ENCODE measurements around the gene CIB4. TPM values are rescaled to one million over a fixed set of nuclear protein-coding genes. Genes with fewer than 3 reads are reported as not detected.
A peak's percentile ranks its signal among the peaks of the same experiment; 100 is the strongest.

The CIB4 gene
- polyA plus RNA-seq, 6 donors from 2014 or later, result not detected

DNA sequence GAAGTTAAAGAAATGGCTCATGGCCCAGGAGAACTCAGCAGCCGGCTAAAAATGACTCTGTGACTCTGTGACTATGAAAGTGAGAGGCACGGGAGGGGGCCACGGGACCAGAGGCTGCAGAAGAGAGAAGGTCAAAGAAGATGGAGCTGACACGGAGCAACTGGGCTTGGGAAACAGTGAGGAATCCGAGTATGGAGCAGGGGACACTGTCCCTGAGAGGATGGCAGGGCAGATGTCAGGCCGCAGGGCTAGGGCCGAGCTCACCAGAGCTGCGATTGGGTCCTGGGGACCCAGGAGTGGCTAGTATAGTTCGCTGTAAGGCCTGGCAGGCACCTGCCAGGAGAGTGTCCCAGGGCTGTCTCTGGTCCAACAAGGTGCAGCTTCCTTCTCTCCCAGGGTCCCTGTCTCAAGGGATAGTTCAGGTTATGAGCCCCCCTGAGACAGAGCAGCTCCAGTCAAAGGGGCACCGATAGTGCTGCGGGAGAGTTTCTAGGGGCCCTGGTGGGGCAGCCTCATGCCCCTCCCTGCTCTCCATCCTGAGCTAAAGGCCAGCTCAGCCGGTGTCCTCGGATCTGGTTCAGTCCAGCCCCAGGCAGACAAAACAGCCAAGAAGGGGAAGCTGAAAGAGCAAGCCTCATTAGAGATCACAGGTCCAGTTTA is 42.7 kb downstream of the CIB4 start:
- ATAC-seq (ENCODE audit: low read depth in 2 of 2), result no peak
- Mint-ChIP-seq H3K9me3 (peaks cover 0 to 4% (median 2%) of the 10 kb centered on the region in 7 donors), H3K4me1 (peaks cover 0 to 3% (median 0%) of the 10 kb centered on the region in 3 donors), H3K4me3 (no peak overlapping the region), H3K36me3 (peaks cover 2 to 4% of the 10 kb centered on the region in 2 donors), H3K27ac (peak overlapping the region in 1 of 6 donors; percentile 26), H3K27me3 (peaks cover 19 to 35% (median 26%) of the 10 kb centered on the region in 3 donors)
- no peak for DNase-seq

DNA sequence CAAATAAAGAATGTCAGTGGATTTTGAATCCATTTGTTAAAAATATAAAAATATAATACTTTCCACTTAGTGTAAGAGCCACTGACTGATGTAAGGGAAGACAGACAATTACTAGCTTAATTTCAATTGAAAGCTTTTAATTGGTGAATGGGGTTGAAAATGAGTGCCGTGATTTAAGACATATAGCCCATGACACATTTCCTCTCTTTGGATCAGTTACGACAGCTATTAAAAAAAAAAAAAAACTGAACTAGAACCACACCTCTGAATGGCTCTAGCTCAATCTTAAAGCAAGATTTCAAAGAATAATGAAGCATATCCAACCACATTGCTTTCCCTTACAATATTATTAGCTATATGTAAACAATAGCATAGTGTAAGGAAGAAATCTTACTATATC is 44.0 kb downstream of the CIB4 start:
- Mint-ChIP-seq H3K27ac (no peak overlapping the region), H3K9me3 (peaks cover 0 to 4% (median 0%) of the 10 kb centered on the region in 7 donors), H3K27me3 (peaks cover 9 to 35% (median 23%) of the 10 kb centered on the region in 3 donors), H3K4me1 (peaks cover 0 to 3% (median 0%) of the 10 kb centered on the region in 3 donors), H3K4me3 (no peak overlapping the region), H3K36me3 (no peaks in the 10 kb centered on the region)
- DNase-seq, result no peak
- no peak for ATAC-seq (ENCODE audit: low read depth in 2 of 2)

DNA sequence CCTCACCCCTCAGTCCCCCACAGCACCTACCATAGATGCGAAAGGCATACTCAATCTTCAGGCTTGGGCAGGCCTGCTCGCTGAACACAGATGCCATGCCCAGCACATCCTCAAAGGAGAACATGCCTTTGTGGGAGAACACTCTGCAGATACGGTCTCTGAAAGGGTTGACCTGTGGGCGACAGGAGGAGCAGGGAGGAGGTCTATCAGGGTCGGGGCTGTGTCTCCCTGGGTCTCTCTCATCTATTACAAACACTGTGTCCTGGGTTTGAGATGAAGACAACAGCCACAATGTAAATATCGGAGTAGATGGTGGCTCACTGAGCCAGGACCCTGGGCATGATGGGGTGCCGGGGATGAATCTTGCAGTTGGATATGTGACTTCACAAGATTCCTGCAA is 46.0 kb downstream of the CIB4 start:
- Mint-ChIP-seq H3K36me3 (no peaks in the 10 kb centered on the region), H3K4me3 (no peak overlapping the region), H3K27me3 (peaks cover 9 to 35% (median 19%) of the 10 kb centered on the region in 3 donors), H3K4me1 (peaks cover 0 to 3% (median 0%) of the 10 kb centered on the region in 3 donors), H3K9me3 (peaks cover 0 to 4% (median 0%) of the 10 kb centered on the region in 7 donors), H3K27ac (peak overlapping the region in 1 of 6 donors; percentile 54)
- ATAC-seq (ENCODE audit: low read depth in 2 of 2) (no peak), DNase-seq (no peak)

DNA sequence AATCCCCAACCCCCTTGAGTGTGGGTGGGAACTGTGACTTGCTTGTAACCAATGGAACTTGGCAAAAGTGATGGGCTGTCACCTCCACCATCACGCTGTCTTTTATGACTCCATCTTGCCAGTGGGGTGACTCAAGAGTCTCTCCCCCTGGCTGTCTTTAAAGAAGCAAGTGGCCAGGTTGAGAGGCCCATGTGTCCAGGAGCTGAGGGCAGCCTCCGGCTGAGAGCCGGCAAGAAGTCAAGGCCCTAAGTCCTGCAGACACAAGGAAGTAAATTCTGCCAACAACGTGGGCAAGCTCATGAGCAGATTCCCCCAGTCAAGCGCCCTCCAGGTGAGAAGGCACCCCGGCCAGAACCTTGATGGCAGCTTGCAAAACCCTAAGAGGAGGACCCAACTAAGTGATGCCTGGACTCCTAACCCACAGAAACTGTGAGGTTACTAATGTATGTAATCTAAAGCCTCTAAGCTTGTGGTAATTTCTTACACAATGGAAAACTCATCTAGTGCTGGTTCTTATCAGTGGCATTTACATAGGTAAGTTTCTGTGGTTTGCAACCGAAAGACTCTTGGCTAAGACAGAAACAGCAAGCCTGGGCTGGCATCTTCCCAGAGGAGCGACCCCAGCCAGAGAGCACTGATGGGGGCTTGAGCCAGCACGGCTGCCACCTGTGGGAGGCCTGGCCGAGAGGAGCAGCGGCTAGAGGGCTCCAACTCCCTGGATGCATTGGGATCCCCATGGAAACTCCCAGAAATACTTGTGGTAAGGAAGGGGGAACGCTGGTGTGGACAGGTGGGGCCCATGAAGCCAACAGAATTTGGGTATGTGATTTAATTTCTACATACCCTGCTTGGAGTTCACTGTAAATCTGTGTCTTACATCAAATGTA is 49.3 kb downstream of the CIB4 start:
- peaks cover 0 to 4% (median 2%) of the 10 kb centered on the region in 3 donors for H3K4me1 Mint-ChIP-seq
- peaks cover 0 to 5% (median 2%) of the 10 kb centered on the region in 7 donors for H3K9me3 Mint-ChIP-seq
- ATAC-seq (ENCODE audit: low read depth in 2 of 2) (no peak), DNase-seq (no peak)
- H3K4me3 Mint-ChIP-seq, result no peak overlapping the region
- H3K27me3 Mint-ChIP-seq, result peaks cover 5 to 27% (median 15%) of the 10 kb centered on the region in 3 donors
- no peaks in the 10 kb centered on the region for H3K36me3 Mint-ChIP-seq
- no peak overlapping the region for H3K27ac Mint-ChIP-seq

DNA sequence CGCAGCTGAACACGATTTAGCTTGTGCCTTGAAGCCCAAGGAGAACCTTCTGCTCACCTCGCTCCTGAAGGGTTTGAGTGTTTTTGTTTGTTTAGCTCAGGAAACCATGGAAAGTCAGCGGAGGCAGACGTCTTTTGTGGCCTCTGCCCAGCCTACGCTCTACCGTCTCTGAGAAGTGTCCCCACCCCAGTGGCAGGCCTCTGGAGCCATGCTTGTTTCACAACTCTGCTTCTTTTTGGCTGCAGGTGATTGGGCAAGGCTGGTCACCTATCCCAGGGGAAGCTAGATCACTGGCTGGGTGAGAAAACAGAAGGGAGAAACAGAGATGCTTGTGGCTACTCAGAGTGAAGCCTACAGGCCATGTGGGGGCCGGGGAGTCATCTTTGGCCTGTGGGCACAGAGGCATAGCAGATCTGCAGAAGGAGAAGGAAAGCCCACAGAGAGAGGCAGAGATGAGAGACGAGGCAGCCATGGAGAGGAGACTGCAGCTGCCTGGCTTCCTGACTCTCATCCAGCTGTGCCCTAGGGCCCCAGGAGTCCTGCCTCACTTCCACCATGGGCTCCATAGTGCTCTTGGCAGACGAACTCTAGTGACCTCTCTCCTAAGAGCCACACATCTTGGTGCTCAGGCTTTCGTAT is 50.1 kb downstream of the CIB4 start:
- no peak overlapping the region for H3K27ac Mint-ChIP-seq
- peaks cover 0 to 4% (median 2%) of the 10 kb centered on the region in 3 donors for H3K4me1 Mint-ChIP-seq
- H3K9me3 Mint-ChIP-seq, result peaks cover 0 to 5% (median 2%) of the 10 kb centered on the region in 7 donors
- peaks cover 5 to 30% (median 18%) of the 10 kb centered on the region in 3 donors for H3K27me3 Mint-ChIP-seq
- peak overlapping the region in 1 of 8 donors; percentile 7 for H3K4me3 Mint-ChIP-seq
- no peaks in the 10 kb centered on the region for H3K36me3 Mint-ChIP-seq
- DNase-seq, result no peak
- no peak for ATAC-seq (ENCODE audit: low read depth in 2 of 2)

DNA sequence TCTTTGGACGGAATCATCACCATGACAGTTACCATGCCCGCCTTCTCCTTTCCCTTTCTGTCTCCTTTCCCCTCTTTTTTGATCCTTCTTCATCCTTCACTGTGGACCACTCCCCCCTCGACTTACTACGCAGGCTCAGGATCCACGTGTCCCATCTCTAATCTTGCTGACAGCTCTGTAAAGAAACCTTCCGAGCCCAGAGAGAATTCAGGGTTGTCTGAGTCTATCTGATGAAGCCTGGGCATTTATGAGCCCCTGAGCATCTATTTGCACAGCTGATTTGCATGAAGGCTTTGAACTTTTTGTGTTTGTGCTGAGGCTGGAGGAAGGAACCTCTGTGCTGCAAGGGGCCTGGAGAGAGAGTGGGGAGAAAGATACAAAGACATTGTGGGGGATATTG is 50.7 kb downstream of the CIB4 start:
- Mint-ChIP-seq H3K36me3 (no peaks in the 10 kb centered on the region), H3K4me3 (no peak overlapping the region), H3K27me3 (peaks cover 5 to 31% (median 16%) of the 10 kb centered on the region in 3 donors), H3K4me1 (peaks cover 0 to 4% (median 2%) of the 10 kb centered on the region in 3 donors), H3K9me3 (peaks cover 0 to 5% (median 2%) of the 10 kb centered on the region in 7 donors), H3K27ac (peak overlapping the region in 1 of 6 donors; percentile 82)
- no peak for ATAC-seq (ENCODE audit: low read depth in 2 of 2)
- no peak for DNase-seq

DNA sequence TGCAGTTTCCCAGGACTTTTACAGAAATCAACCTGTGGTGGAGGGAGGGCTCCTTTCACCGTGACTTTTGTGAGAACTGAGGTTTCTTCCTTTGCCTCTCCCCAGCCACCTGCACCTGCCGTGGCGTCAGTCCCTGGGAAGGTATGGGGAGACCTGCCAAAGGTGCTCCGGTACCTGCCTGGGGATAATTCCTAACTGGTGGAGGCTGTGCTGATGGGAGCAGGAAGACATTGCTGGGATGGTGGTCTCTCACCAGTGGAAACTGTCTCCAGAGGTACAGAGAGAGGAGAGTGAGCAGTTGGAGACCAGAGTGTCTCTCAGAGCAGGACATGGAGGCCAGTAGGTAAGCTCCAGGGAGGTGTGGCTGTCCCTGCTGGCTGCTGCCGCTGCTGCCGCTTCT is 52.6 kb downstream of the CIB4 start:
- DNase-seq, result no peak
- Mint-ChIP-seq H3K27ac (no peak overlapping the region), H3K36me3 (no peaks in the 10 kb centered on the region), H3K4me3 (no peak overlapping the region), H3K27me3 (peaks cover 0 to 27% (median 6%) of the 10 kb centered on the region in 3 donors), H3K4me1 (peaks cover 0 to 4% (median 2%) of the 10 kb centered on the region in 3 donors), H3K9me3 (peaks cover 0 to 5% (median 2%) of the 10 kb centered on the region in 7 donors)
- ATAC-seq (ENCODE audit: low read depth in 2 of 2), result no peak

DNA sequence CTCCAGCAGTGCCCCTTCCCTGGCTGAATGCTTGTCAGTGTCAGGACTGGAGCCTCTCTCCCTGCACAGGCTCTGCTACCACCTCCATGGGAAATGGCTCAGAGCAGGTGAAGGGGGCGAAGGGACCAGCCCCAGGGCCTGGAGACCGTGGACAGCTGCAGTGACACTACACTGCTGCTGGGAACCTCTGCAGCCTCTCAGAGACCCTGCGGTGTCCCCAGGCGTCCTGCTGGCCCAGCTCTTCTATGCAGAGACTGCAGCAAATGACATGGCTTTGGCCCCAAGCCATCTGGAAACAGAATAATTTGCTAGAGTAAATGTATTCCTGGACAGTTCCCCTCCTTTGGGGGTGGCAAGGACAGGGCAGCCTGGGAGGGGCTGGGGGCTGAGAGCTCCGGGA is 53.2 kb downstream of the CIB4 start:
- Mint-ChIP-seq H3K27ac (no peak overlapping the region), H3K4me1 (peaks cover 0 to 4% (median 2%) of the 10 kb centered on the region in 3 donors), H3K9me3 (peaks cover 0 to 5% (median 2%) of the 10 kb centered on the region in 7 donors), H3K4me3 (no peak overlapping the region), H3K36me3 (no peaks in the 10 kb centered on the region), H3K27me3 (peaks cover 0 to 27% (median 6%) of the 10 kb centered on the region in 3 donors)
- ATAC-seq (ENCODE audit: low read depth in 2 of 2), result no peak
- DNase-seq, result no peak

DNA sequence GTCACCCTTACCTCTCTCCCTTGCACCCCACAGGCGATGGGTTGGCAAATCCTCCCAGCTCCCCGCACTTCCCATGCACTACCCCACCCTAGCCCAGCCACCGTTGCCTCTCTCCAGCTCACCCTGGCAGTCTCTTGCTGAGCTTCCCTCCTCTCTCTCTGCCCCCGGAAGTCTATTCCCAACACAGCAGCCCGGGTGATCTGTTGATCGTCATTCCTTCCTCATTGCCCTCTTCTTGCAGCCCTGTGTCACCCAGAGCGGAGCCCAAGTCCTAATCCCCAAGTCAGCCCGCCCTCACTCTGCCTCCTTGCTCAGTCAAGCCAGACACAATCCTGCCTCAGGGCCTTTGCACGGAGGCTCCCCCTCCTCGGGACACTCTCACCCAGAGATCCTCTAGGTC is 55.2 kb downstream of the CIB4 start:
- Mint-ChIP-seq H3K27me3 (peaks cover 6 to 36% (median 9%) of the 10 kb centered on the region in 3 donors), H3K9me3 (peaks cover 0 to 5% (median 0%) of the 10 kb centered on the region in 7 donors), H3K27ac (no peak overlapping the region), H3K36me3 (no peaks in the 10 kb centered on the region), H3K4me1 (peaks cover 0 to 4% (median 2%) of the 10 kb centered on the region in 3 donors), H3K4me3 (no peak overlapping the region)
- no peak for DNase-seq
- no peak for ATAC-seq (ENCODE audit: low read depth in 2 of 2)

DNA sequence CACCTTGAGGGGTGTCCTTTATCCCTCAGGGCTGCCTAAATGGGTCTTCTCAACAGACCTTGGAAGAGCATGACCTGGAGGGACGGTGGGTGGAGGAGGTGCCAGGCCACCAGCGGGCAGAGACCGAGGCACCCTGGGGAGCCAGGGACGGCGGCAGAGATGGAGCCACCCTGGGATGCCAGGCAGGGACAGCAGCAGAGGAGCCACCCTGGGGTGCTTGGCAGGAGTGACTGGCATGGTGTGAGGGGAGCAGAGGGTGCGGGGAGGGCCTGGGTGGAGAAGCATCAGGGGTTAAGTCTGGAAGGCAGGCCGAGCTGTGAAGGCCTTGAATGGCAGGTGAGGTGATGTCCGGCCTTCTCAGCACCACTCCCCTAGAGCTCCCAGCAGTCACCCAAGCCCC is 56.1 kb downstream of the CIB4 start:
- H3K4me1 Mint-ChIP-seq, result peaks cover 0 to 4% (median 2%) of the 10 kb centered on the region in 3 donors
- no peak for DNase-seq
- peaks cover 0 to 5% (median 0%) of the 10 kb centered on the region in 7 donors for H3K9me3 Mint-ChIP-seq

DNA sequence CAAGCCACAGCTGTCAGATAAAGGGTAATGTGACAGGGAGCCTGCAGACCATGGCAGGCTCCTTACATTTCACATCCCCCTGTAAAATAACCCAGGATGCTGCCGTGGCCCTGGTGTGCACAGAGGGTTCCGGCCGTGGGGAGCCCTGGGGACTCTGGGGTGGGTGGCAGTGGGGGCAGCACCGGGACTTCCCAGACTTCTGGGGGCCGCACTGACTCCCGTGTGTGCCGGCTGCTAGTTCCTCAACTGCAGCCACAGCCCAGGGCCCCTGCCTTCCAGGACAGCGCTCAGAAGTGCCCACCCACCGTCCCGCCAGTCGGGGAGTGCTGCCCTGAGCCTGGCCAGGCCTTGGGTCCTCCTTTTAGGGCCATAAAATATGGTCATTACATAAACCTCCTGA is 56.5 kb downstream of the CIB4 start:
- Mint-ChIP-seq H3K4me3 (no peak overlapping the region), H3K4me1 (peaks cover 0 to 4% (median 2%) of the 10 kb centered on the region in 3 donors), H3K27me3 (peaks cover 9 to 34% (median 15%) of the 10 kb centered on the region in 3 donors), H3K36me3 (no peaks in the 10 kb centered on the region), H3K27ac (peak overlapping the region in 1 of 6 donors; percentile 21), H3K9me3 (peaks cover 0 to 5% (median 0%) of the 10 kb centered on the region in 7 donors)
- DNase-seq (no peak), ATAC-seq (ENCODE audit: low read depth in 2 of 2) (no peak)

More for the DNA sequence above, 56.1 kb downstream of the CIB4 start:
- ATAC-seq (ENCODE audit: low read depth in 2 of 2), result no peak
- Mint-ChIP-seq H3K27ac (peak overlapping the region in 1 of 6 donors; percentile 21), H3K4me3 (no peak overlapping the region), H3K36me3 (no peaks in the 10 kb centered on the region), H3K27me3 (peaks cover 6 to 30% (median 11%) of the 10 kb centered on the region in 3 donors)

DNA sequence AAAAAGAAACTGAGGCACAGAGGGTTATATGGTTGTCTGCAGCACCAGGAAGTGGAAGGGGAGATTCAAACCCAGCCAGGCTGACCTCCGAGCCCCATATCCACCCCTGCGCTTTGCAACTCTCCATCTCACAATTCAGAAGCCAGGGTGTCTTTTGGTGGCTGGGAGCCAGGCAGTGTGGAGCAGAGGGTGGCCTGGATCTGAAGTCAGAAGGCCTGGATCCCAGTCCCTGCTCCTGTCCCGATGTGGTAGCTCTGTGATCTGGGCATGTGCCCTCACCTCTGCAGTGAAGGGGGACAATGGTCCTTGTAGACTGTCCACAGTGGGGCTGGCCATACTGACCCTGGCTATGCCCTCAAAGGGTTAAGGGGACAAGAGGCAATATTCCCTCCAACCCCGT is 57.0 kb downstream of the CIB4 start:
- ATAC-seq (ENCODE audit: low read depth in 2 of 2) (no peak), DNase-seq (no peak)
- Mint-ChIP-seq H3K27ac (no peak overlapping the region), H3K4me1 (peaks cover 0 to 3% (median 2%) of the 10 kb centered on the region in 3 donors), H3K36me3 (no peaks in the 10 kb centered on the region), H3K4me3 (no peak overlapping the region), H3K9me3 (peaks cover 0 to 3% (median 0%) of the 10 kb centered on the region in 7 donors), H3K27me3 (peaks cover 10 to 39% (median 20%) of the 10 kb centered on the region in 3 donors)

DNA sequence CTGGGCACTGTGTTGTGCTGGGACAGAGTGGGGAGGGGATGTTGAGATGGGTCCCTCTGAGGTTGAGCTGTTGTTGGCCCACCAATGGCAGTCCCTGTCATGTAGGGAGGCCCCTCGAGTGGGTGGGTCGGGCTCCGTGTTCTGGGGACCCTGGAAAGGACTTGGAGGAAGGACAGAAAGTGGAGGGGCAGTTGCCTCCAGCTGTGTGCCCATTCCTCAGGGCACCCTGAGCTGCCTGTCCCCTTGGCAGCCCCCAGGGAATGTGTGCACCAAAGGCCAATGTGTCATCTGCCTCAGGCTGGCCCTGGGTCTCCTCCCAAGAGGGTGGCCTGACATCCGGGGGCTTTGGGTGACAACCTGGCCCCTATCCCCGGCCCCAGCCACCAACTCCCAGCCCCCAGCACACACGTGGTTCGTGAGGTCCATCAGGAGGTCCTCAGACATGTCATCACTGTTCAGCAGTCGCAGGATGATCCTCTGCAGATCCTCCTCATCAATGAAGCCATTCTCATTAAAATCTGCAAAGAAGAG is 57.7 kb downstream of the CIB4 start:
- no peaks in the 10 kb centered on the region for H3K4me1 Mint-ChIP-seq
- H3K9me3 Mint-ChIP-seq, result no peaks in the 10 kb centered on the region
- DNase-seq (no peak), ATAC-seq (ENCODE audit: low read depth in 2 of 2) (no peak)
- H3K36me3 Mint-ChIP-seq, result no peaks in the 10 kb centered on the region
- no peak overlapping the region for H3K27ac Mint-ChIP-seq
- H3K4me3 Mint-ChIP-seq, result no peak overlapping the region
- H3K27me3 Mint-ChIP-seq, result peaks cover 10 to 46% (median 26%) of the 10 kb centered on the region in 3 donors

Measured in naive B cell (primary cell).